HUES6 (cell line): ENCODE results near the gene WDFY2.

Experiments used
- H3K27ac ChIP-seq: 2 replicates; pipeline ENCODE4 v1.7.0; 2013; ENCODE audit warnings: low read depth, mild to moderate bottlenecking, low read length, inconsistent platforms
- H3K27me3 ChIP-seq: 2 replicates; pipeline ENCODE4 v1.6.1; 2013; ENCODE audit warnings: low read length; ENCODE audit not compliant: control insufficient read depth, insufficient read depth
- H3K36me3 ChIP-seq: 2 replicates; pipeline ENCODE4 v1.6.1; 2013; ENCODE audit warnings: low read length; ENCODE audit not compliant: control insufficient read depth, insufficient read depth
- H3K4me1 ChIP-seq: 2 replicates; pipeline ENCODE4 v1.6.1; 2013; ENCODE audit warnings: low read length; ENCODE audit not compliant: control insufficient read depth, insufficient read depth
- H3K4me3 ChIP-seq: 2 replicates; pipeline ENCODE4 v1.5.1; 2013; ENCODE audit warnings: low read depth, low read length
- H3K9ac ChIP-seq: one replicate; pipeline ENCODE4 v1.6.1; 2013; ENCODE audit warnings: mild to moderate bottlenecking, low read length
- H3K9me3 ChIP-seq: 2 replicates; pipeline ENCODE4 v1.6.1; 2013; ENCODE audit warnings: low read depth, low read length; ENCODE audit not compliant: control insufficient read depth, insufficient read depth

WDFY2 gene

DNA sequence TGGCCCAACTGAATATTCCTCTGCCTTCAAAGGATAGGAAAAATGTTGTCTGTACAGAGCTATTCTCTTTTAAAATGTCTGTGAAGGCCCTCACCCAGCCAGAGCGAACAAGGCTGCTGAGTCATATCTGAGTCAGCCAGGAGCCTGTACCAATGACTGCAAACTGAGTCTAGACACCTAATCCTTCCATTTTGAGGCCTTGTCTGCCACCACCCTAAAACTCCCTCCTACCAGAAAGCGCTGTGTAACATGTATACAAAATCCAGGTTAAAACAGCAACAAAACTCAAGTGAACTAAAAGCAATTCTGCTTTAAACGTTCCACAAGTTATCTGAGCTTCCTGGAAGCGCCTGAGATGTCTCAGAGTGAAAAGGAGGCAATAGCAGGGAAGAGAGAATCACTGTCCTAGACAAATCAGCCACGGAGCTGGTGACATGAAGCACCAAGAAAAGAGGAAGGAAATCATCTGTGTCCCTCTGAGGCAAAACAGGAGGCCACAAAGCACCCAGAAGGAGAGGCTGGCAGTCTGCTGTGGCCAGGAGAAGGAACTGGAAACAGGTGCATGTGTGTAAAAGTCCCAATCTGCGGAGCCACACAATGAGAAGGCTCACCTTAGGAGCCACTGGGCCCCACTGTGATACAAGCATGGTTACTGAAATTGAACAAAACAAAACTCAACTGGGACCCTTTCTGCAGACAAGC lies 209.5 kb downstream of the WDFY2 start:
- no peaks in the 10 kb centered on the region for H3K9me3 ChIP-seq
- no peak overlapping the region for H3K4me3 ChIP-seq
- H3K36me3 ChIP-seq: 0 out of 2 replicates have a peak, but pooled peaks cover 3% of the 10 kb centered on the region
- H3K9ac ChIP-seq: no peak overlapping the region
- peaks cover 24% of the 10 kb centered on the region for H3K4me1 ChIP-seq
- no peak overlapping the region for H3K27ac ChIP-seq
- H3K27me3 ChIP-seq: no peaks in the 10 kb centered on the region

DNA sequence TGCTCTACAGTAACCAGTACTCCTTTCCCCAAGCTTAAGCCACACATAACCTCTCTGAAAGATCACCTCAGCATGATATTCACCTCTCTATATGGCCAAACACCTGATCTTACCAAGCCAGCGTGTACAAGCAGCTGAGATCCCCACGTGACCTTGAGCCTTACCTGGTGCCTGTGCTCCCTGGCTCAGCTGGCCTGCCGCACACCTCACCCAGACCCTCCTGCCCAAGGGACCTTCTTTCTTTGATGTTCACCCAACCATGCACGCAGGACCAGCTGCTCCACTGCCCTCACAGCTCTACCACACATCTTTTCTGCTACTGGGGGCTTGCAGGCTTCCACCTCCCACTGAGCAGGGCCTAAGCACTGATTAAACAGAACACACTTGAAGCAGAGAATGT lies 210.7 kb downstream of the WDFY2 start:
- Histone ChIP-seq H3K9me3 (no peaks in the 10 kb centered on the region), H3K4me3 (no peak overlapping the region)

DNA sequence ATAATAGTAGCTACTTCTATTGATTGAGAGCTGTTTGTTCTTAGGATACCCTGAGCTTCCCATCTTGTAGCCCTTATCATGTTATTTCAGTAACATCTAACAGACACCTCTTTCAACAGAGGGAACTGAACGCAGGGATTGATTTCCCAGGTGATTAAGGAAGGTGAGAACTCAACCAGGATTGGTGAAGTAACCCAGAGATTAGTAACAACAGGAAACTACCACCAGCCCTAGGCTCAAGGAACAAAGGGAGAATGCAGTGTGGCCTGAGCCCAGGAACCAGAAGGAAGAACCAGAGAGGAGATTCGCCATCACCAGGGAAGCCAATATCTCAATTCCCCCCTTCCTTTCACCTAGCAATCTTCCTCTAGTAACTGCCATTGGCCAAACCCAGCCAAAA lies 211.2 kb downstream of the WDFY2 start:
- peaks cover 24% of the 10 kb centered on the region for H3K4me1 ChIP-seq
- H3K9ac ChIP-seq: no peak overlapping the region
- no peak overlapping the region for H3K4me3 ChIP-seq
- H3K9me3 ChIP-seq: no peaks in the 10 kb centered on the region
- no peak overlapping the region for H3K27ac ChIP-seq
- H3K36me3 ChIP-seq: no peaks in the 10 kb centered on the region
- no peaks in the 10 kb centered on the region for H3K27me3 ChIP-seq

More for the DNA sequence above, 210.7 kb downstream of the WDFY2 start:
- H3K27me3 ChIP-seq: no peaks in the 10 kb centered on the region
- no peak overlapping the region for H3K27ac ChIP-seq
- H3K4me1 ChIP-seq: peaks cover 24% of the 10 kb centered on the region
- H3K36me3 ChIP-seq: no peaks in the 10 kb centered on the region
- no peak overlapping the region for H3K9ac ChIP-seq

DNA sequence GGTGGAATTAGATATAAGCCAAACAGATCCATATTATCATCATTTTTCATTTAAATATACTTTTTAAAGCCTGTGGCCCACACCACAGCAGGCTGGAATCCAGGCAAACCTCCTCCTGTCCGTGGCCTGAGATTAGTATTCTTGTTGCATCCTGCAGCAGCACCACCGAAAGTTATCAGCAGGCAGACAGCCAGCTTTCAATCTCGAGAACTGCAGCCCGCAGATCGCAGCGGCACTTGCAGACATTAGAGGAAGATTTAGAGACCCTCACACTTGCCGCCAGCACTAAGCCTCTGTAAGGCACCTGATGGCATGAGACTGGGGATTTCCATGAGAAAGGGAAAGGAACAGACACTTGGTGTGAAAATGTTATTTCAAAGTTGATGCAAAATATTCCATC lies 212.3 kb downstream of the WDFY2 start:
- no peaks in the 10 kb centered on the region for H3K36me3 ChIP-seq
- no peak overlapping the region for H3K27ac ChIP-seq
- H3K9me3 ChIP-seq: no peaks in the 10 kb centered on the region
- H3K4me3 ChIP-seq: no peak overlapping the region
- no peaks in the 10 kb centered on the region for H3K27me3 ChIP-seq
- H3K9ac ChIP-seq: no peak overlapping the region
- peaks cover 25% of the 10 kb centered on the region for H3K4me1 ChIP-seq

DNA sequence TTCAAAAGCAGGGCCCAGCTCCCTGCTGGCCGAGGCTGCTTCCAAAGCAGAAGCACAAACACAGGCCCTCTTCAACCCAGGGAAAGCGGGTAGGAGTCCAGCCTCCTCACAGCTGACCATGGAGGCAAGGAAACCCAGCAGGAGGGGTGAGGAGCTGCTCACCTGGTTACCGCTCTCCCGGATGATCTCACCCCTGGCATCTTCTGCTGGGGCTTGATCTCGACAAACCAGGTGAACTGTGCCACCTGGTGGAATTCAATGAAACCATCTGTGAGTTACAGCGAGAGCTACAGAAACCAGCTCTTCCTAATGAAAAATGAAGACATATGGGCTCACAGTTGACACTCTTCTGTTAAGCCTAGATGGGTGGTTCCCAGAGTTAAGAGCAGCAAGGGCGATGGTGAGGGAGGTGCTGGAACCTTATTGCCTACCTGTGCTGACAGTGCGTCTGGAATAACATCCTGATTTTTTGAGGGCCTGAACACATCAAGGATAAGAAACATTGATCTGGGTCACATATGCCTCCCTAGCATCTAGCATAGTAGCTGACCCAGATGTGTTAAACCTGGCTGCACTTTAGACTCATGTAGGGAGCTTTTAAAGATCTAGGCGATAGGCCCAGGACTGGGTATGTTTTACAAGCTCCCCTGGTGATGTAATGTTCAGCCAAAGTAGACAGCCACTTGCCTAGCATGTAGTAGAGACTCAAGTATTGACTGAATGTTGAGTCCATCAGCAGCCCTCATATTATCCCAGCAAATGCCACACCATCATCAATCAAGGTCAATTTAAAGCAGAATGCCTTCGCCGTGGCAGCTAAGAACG lies 213.6 kb downstream of the WDFY2 start:
- Histone ChIP-seq H3K4me3 (no peak overlapping the region), H3K4me1 (peaks cover 39% of the 10 kb centered on the region), H3K27ac (no peak overlapping the region), H3K9me3 (no peaks in the 10 kb centered on the region), H3K9ac (no peak overlapping the region), H3K27me3 (no peaks in the 10 kb centered on the region), H3K36me3 (no peaks in the 10 kb centered on the region)

DNA sequence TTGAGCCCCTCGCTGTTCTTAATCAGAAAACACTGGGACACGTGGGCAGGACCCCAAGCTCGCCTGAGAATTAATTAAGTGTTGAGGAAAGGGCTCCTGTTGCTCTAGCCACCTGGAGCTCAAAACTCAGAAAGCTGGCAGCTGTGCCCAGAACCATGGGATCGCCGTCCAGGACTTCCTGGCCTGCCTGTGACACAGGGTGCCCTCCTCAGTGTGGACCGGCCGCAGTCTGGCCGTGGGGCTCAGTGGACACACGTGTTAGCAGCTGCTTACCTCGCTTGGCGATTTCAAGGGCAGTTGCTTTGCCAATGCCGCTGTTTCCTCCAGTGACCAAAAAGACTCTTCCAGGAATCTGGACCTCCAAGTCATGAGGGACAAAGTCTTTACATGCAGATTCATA lies 215.0 kb downstream of the WDFY2 start:
- H3K9ac ChIP-seq: no peak overlapping the region
- H3K27ac ChIP-seq: no peak overlapping the region
- H3K9me3 ChIP-seq: no peaks in the 10 kb centered on the region

DNA sequence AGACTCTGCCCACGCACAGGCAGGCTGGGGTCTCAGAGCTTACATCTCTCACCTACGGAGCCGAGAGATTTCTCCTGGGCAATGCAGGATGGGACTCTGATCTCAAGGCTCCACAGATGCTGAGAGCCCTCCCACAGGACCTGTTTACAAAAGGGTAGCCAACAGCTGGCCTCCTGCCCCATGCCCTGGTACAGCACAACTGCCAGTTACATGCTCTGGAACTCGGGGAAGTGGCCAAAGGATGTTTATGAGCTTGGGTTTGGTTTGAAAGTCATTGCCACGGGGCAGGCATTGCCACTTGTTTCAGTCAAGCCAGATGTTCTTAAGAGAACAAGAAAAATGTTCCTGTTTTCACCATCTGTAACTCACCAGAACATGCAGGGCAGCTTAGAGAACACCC lies 216.2 kb downstream of the WDFY2 start:
- H3K4me1 ChIP-seq: peaks cover 49% of the 10 kb centered on the region

More for the DNA sequence above, 215.0 kb downstream of the WDFY2 start:
- Histone ChIP-seq H3K4me3 (no peak overlapping the region), H3K36me3 (no peaks in the 10 kb centered on the region), H3K27me3 (no peaks in the 10 kb centered on the region), H3K4me1 (peaks cover 37% of the 10 kb centered on the region)

DNA sequence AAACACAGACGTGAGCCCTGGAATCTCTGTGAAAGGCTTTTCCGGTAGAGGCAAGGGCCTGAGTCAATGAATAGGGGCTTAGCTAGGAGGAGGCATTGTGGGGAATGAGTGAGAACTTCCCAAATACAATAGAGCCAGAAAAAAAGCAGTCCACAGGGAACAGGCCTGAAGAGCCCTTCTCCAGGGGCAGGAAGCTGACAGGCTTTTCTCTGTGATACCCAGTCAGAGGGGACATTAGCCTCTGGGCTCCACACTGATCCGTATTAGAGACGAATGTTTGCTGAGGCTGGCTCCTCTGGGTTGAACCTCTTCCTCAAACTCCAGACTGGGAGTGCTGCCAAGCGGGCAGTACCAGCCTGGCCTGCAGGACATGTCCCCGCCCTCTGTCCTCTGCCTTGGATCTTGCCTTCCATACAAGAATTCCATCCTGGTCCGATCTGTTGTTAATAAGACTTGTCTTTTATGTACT lies 217.4 kb downstream of the WDFY2 start:
- H3K27ac ChIP-seq: no peak overlapping the region
- H3K9ac ChIP-seq: no peak overlapping the region
- no peaks in the 10 kb centered on the region for H3K27me3 ChIP-seq
- H3K36me3 ChIP-seq: no peaks in the 10 kb centered on the region
- H3K9me3 ChIP-seq: no peaks in the 10 kb centered on the region
- no peak overlapping the region for H3K4me3 ChIP-seq
- peaks cover 45% of the 10 kb centered on the region for H3K4me1 ChIP-seq

More for the DNA sequence above, 216.2 kb downstream of the WDFY2 start:
- H3K27me3 ChIP-seq: no peaks in the 10 kb centered on the region
- no peaks in the 10 kb centered on the region for H3K36me3 ChIP-seq
- no peak overlapping the region for H3K27ac ChIP-seq
- no peaks in the 10 kb centered on the region for H3K9me3 ChIP-seq
- no peak overlapping the region for H3K4me3 ChIP-seq
- H3K9ac ChIP-seq: no peak overlapping the region

DNA sequence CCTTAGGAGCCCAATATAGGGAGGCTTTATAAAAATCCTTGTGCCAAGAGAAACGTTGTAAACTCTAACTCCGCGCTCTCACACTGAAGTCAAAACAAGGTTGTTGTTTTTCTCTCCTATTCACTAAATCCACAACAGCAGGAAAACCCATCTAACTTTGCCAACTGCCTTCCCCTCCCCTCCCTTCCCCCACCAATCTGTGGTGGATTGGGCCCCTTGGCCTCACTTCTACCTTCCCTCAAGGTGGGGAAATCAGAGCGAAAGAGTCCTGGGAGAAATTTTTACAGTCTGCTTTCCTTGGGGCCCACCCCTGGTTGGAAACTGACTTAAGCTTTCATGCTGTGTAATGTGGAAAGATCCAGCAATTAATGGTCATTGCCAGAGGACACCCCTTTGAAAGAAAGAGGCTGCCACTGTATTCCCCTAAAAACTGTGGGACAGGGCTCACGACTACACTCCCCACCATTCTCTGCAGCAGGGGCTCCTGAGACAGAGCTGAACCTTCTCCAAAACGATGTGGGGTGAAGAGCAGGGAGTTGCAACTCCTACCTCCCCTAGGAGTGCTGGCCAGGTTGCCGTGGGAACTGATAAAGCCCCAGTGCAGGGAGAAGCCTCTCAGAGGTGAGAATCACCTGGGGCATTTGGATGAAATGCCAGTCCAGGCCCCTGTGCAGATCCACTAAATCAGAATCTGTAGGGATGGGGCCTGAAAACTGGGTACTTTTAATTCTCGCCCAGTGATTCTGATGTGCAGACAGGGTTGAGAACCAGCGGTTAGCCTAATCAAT lies 218.6 kb downstream of the WDFY2 start:
- Histone ChIP-seq H3K4me1 (peaks cover 35% of the 10 kb centered on the region), H3K27me3 (no peaks in the 10 kb centered on the region), H3K9me3 (no peaks in the 10 kb centered on the region), H3K27ac (no peak overlapping the region; the same call in 1 of the 2 replicates), H3K9ac (peak overlapping the region; percentile 97), H3K36me3 (no peaks in the 10 kb centered on the region), H3K4me3 (peak overlapping the region; percentile 72)

DNA sequence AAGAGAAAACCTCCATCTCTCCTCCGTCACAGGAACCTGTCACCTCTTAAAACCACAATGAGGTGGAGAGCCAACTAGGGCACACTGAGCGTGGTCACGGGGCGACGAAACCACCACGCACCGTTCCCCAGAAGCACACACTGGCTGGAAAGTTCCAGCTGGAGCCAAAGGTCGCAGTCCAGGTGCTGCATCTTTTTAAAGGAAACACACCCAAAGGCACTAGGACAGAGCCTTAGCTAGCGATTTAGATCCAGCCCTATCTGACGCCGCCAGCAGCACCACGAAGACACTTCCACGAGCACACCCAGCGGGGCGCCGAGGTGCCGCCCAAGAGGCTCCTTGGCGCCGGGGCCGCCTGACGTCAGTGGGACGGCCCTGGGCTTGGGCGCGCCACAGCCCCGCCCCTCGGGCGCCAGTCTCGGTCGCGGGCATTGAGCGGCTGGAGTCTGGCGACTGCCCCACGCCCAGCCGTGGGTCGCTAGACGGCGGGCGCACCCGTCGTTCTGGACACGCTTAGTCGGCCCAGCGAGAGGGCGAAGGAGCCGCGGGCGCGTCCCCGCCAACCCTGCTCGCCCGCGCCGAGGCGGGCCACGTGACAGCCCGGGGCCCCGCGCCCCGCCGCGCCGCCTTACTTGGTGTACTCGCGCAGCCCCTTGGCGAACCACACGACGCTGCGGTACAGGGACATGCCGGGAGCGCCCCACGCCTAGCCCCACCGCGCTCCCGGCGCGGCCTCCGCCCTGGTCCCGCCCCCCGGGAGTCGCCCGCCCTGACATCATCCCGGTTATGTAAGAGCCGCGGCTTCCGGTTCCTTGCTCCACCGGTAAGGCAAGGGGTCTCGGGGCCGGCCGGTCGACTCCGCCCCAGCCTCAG lies 219.4 kb downstream of the WDFY2 start, which contains the start of gene DHRS12:
DHRS12 (minus strand) TSS at position 742 of the 873 bp plus-strand sequence. CDS start 4,504 bp downstream, outside the sequence.
- Histone ChIP-seq H3K9me3 (no peaks in the 10 kb centered on the region), H3K9ac (peak within 1 kb of the TSS; percentile 97), H3K27me3 (no peaks in the 10 kb centered on the region), H3K4me3 (peak within 1 kb of the TSS; percentile 72), H3K4me1 (peaks cover 35% of the 10 kb centered on the region), H3K27ac (peak within 1 kb of the TSS; percentile 93), H3K36me3 (no peaks in the 10 kb centered on the region)
